GM12891 (cell line): ENCODE measurements around the gene TWF2.

Experiments
- DNase-seq: peaks from one replicate; pipeline ENCODE4 v3.0.0; 2011; ENCODE audit warnings: low spot score; ENCODE audit not compliant: insufficient read length
- FAIRE-seq: peaks from 2 replicates; lab custom pipeline; 2011; peaks lifted over from hg19 to GRCh38; lab: Jason Lieb, UNC
- PAX5 ChIP-seq: IDR thresholded peaks from 2 replicates; pipeline ENCODE4 v1.6.1; 2011; ENCODE audit warnings: low read length, moderate library complexity, mild to moderate bottlenecking; ENCODE audit not compliant: insufficient read depth, severe bottlenecking
- POLR2A ChIP-seq: IDR thresholded peaks from 2 replicates; pipeline ENCODE4 v1.6.1; 2011; ENCODE audit warnings: low read depth, low read length, control low read depth
- POLR2AphosphoS5 ChIP-seq: IDR thresholded peaks from 2 replicates; pipeline ENCODE4 v1.6.1; 2011; ENCODE audit warnings: low read depth, low read length, control low read depth
- POU2F2 ChIP-seq: IDR thresholded peaks from 2 replicates; pipeline ENCODE4 v1.6.1; 2011; ENCODE audit warnings: low read depth, mild to moderate bottlenecking, control low read depth, low read length, moderate library complexity
- SPI1 ChIP-seq: IDR thresholded peaks from 2 replicates; pipeline ENCODE4 v1.6.1; 2011; ENCODE audit warnings: low read depth, low read length, control low read depth
- TAF1 ChIP-seq: IDR thresholded peaks from 2 replicates; pipeline ENCODE4 v1.6.1; 2011; ENCODE audit warnings: low read depth, low read length, control low read depth

TWF2 gene

DNA sequence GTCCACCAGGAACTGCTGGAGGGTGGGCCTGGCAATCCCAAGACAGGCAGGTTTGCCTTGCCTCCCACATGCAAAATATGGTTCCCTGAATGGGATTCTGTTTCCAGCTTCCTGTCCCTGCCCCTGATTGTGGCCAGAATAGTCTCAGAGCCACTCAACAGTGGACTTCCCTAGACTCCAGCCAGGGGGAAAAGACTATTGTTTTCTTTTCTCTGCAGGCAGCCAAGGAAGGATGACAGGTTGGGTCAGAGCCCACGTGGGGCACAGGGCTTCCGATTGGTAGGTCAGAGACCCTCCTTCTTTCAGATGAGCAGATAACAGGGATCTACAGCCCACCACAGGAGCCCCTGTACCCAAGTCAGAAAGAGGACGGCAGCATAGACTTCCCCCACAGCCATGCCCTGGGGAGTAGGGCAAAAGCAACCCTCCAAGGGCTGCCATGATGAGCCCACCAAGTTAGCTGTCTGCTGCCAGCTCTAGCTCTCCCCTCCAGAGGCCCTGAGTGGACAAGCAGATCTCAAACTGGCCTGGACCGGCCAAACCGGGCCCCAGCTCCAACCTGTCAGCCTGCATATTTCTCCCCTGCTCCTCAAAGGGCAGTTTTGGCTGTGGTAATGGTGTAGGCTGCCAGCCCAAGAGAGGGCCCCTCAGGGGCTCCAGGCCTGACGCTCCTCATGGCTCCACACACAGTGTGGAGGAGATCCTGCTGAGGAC lies 19.9 kb downstream of the TWF2 start:
- DNase-seq (no peak), FAIRE-seq (no peak)
- TF ChIP-seq POU2F2 (no peak), SPI1 (no peak)

- no peak for DNase-seq
- TF ChIP-seq TAF1: no peak
- no peak for FAIRE-seq
Observed at GRCh38 chr3:52218454-52218853, 20.5 kb downstream of the TWF2 start.

- TF ChIP-seq POLR2AphosphoS5 (no peak), POLR2A (no peak), SPI1 (no peak), POU2F2 (no peak), PAX5 (no peak), TAF1 (no peak)
- DNase-seq (no peak), FAIRE-seq (no peak)
Observed at GRCh38 chr3:52218026-52218425, 20.9 kb downstream of the TWF2 start.

DNA sequence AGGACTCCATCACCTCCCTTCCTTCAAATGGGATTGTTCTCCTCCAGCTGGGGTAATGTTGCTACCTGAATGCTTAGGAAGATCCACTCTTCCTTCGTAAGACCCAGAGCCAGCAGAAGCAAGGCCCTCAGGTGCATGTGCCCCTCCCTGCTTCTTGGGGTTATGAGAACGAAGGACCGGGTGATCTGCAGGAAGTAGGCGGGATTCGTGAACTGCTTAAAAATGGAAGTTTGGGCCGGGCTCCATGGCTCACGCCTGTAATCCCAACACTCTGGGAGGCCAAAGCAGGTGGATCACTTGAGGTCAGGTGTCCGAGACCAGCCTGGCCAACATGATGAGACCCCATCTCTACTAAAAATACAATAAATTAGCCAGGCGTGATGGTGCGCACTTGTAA lies 21.6 kb downstream of the TWF2 start:
- TF ChIP-seq POLR2AphosphoS5: no peak
- no peak for TF ChIP-seq TAF1
- TF ChIP-seq SPI1: no peak
- TF ChIP-seq POLR2A: no peak
- no peak for TF ChIP-seq POU2F2
- TF ChIP-seq PAX5: no peak
- FAIRE-seq: peak; percentile 70
- DNase-seq: no peak

DNA sequence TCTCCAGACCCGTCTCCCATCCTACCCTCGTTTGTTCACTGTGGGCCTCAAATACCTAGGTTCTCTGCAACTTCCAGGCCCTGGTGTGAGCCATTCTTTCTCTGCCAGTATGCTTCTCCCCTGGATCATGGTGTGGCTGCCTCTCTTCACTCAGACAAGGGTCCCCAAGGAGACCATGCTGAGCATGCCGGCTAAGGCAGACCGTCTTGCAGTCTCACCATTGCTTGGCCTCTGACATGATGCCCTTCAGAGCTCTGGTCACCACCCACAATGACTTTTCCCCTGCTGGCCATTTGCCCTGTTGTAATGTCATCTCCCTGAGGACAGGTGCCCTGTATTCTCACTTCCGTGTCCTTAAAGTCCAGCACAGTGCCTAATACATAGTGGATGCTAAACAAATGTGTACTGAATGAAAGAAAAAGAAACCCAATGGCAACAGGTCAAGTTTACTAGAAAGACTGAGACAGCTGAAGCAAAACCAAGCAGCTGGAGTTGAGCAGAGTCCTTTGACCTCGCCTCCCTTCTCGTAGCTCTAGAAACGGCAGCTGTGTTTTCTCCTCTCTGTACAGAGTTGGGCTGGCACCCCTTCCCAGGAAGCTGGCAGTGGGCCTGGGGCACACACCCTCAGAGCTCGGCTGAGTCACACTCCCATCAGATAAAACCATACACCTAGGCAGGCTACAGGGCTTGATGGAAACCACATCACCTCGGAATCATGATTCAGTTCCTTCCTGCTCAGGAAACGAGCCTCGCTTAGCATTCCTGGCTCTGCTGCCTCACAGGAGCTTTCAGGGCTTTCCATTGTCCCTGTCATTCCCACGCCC lies 22.2 kb downstream of the TWF2 start:
- DNase-seq (no peak), FAIRE-seq (peak; percentile 45)
- TF ChIP-seq POU2F2 (no peak), POLR2A (no peak), POLR2AphosphoS5 (no peak), SPI1 (no peak), PAX5 (no peak), TAF1 (no peak)

GRCh38 chr3:52215351-52215750 lies 23.6 kb downstream of the TWF2 start:
- TF ChIP-seq POLR2AphosphoS5 (no peak), PAX5 (no peak)
- no peak for FAIRE-seq
- DNase-seq: no peak

DNA sequence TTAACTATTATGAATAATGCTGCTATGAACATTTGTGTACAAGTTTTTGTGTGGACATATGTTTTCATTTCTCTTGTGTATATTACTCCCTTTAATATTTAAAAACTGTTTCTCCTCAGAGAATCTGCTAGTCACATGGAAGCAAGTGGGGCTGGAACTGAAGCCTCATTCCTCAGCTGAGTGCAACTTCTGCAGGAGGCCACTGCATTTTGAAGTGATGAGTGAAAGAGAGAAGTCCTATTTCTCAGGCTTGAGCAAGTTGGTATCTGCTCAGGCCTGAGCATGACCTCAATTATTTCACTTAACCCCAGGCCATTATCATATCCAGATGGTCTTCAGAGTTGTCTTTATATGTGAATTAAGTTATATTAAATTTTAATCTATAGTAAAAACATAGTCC lies 25.1 kb downstream of the TWF2 start:
- FAIRE-seq: no peak
- TF ChIP-seq POU2F2 (no peak), TAF1 (no peak), POLR2AphosphoS5 (no peak), SPI1 (no peak), PAX5 (no peak), POLR2A (no peak)
- no peak for DNase-seq

- DNase-seq (no peak), FAIRE-seq (no peak)
- TF ChIP-seq PAX5 (no peak), POU2F2 (no peak)
Observed at GRCh38 chr3:52213005-52213404, 26.0 kb downstream of the TWF2 start.

GRCh38 chr3:52211268-52211891 lies 27.6 kb downstream of the TWF2 start:
- DNase-seq (no peak), FAIRE-seq (no peak)

More at GRCh38 chr3:52211268-52211891, 27.6 kb downstream of the TWF2 start:
- TF ChIP-seq TAF1 (no peak), POLR2AphosphoS5 (no peak), POU2F2 (no peak), PAX5 (no peak), SPI1 (no peak), POLR2A (no peak)
